ENCODE measurements around the gene LYPD4. TPM values are rescaled to one million over a fixed set of nuclear protein-coding genes. Genes with fewer than 3 reads are reported as not detected.
"Not testable (repeated sequence)": the region's sequence is repeated elsewhere in the genome, so short reads cannot be mapped to it uniquely, and the experiment has no call there.

The LYPD4 gene
- total and polyA plus RNA-seq, 2 donors: not detected

GRCh38 chr19:41879670-41880328 is 35.3 kb upstream of the LYPD4 start:
- H3K4me1 ChIP-seq (ENCODE audit: insufficient read depth): peaks cover 2% of the 10 kb centered on the region
- WGBS: 80% methylated on average over 7 of the region's 7 CpGs
- H3K4me3 ChIP-seq (ENCODE audit: low read depth, low read length): no peak overlapping the region
- DNase-seq (ENCODE audit: extremely low spot score): no peak
- no peak overlapping the region for H3K27ac ChIP-seq (ENCODE audit: low read depth)
- no peaks in the 10 kb centered on the region for H3K36me3 ChIP-seq (ENCODE audit: insufficient read depth)

GRCh38 chr19:41879080-41879479 is 34.6 kb upstream of the LYPD4 start:
- Histone ChIP-seq H3K4me3 (ENCODE audit: low read depth, low read length) (no peak overlapping the region), H3K4me1 (ENCODE audit: insufficient read depth) (no peaks in the 10 kb centered on the region), H3K27ac (ENCODE audit: low read depth) (no peak overlapping the region), H3K36me3 (ENCODE audit: insufficient read depth) (no peaks in the 10 kb centered on the region)
- WGBS: 85% methylated on average over 21 of the region's 21 CpGs
- no peak for DNase-seq (ENCODE audit: extremely low spot score)

DNA sequence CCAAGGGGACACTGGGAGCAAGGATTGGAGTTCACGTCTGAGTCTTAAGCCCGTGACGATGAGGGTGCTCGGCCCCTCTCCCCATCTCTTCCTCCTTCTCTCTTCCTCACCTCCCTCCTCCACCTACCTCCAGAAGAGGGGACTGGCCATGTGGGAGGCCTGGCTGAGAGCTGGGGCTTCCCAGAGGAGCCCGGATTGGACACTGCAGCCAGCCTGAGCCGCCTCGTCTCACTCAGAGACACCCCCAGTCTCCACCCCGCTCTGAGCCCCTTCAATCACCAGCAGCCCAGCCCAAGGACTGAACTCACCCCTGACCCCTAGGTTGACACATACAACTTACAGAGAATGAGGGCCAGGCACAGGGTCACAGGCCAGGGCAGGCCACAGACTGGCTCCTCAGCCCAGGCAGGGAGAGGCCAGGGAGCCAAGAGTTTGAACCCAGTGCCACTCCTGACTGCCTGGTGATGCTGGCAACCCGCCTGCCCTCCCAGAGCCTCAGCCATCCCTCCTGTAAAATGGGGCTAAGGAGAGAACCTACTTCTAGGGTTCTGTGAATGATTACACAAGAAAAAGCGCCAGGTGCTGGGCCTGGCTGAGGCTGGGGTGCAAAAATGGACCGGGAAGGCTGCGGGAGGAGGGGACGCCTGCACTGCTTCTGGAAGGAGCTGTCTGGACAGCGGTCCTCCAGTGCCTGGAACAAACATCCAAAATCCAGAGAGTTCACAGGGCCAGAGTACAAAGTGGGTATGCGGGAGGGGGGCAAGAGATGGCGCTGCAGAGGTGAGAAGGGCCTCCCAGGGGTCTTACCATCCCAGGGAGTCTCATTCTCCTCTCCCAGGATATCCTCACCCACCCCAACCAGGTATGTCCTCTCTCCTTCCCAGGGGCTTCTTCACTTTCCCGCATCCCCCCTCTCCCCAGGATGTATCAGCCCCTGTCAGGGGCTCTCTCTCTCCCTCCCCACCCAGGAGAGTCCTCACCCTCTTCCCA is 33.7 kb upstream of the LYPD4 start:
- H3K36me3 ChIP-seq (ENCODE audit: insufficient read depth): no peaks in the 10 kb centered on the region
- H3K27ac ChIP-seq (ENCODE audit: low read depth): no peak overlapping the region
- H3K4me3 ChIP-seq (ENCODE audit: low read depth, low read length): no peak overlapping the region
- 57% methylated on average over 17 of the region's 17 CpGs for WGBS
- no peak for DNase-seq (ENCODE audit: extremely low spot score)
- no peaks in the 10 kb centered on the region for H3K4me1 ChIP-seq (ENCODE audit: insufficient read depth)

DNA sequence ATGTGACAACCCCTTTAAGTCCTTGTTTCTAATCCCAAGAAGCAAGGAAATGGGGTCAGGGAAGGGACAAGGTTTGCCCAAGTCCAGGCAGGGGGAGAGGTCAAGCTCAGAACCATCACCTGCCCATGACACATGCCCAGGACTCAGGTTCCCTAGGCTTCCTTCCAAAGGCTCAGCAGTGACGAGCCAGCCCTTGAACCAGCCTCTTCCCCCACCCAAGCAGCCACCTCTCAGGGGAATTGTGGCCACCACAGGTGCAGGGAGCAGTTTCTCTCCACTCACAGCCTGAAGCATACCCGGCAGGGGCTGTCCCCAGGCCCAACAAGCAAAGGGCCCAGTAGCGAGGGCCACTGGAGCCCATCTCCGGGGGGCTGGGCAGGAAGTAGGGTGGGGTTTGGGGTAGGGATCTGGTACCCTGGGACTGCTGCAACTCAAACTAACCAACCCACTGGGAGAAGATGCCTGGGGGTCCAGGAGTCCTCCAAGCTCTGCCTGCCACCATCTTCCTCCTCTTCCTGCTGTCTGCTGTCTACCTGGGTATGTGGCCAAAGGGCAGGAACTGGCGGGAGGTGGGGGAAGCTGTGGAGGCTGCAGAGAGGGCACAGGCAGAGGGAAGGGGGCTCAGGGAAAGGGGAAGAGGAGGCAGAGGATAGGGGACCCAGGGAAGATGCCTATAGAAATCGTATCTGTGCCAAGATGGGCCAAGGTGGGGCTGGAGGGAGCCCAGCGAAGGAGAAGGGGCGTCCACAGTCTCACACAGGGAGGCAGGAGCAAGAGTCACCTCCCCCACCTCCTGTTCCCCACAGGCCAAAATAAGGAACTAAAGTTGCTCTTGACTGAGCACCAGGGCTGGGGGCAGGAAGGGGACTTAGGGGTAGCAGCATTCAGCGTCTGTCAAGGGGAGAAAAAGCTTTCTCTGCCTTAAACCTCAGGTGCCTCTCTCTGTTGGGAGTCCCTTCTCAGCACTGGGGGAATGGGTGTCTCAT is 32.7 kb upstream of the LYPD4 start, which contains the start of gene CD79A:
Gene CD79A (plus strand): TSS at position 433 of the 986 bp plus-strand sequence. CDS start 26 bp downstream, at position 459.
- WGBS: 61% methylated on average over 9 of the region's 9 CpGs
- no peak within 1 kb of the TSS for H3K27ac ChIP-seq (ENCODE audit: low read depth)
- DNase-seq (ENCODE audit: extremely low spot score): no peak
- no peaks in the 10 kb centered on the region for H3K4me1 ChIP-seq (ENCODE audit: insufficient read depth)
- H3K4me3 ChIP-seq (ENCODE audit: low read depth, low read length): no peak within 1 kb of the TSS
- H3K36me3 ChIP-seq (ENCODE audit: insufficient read depth): no peaks in the 10 kb centered on the region

- WGBS: 78% methylated on average over 3 of the region's 3 CpGs
- H3K4me3 ChIP-seq (ENCODE audit: low read depth, low read length); H3K27ac ChIP-seq (ENCODE audit: low read depth); DNase-seq (ENCODE audit: extremely low spot score); H3K36me3 ChIP-seq (ENCODE audit: insufficient read depth); H3K4me1 ChIP-seq (ENCODE audit: insufficient read depth): not testable (repeated sequence)
Observed at GRCh38 chr19:41875973-41876372, 31.5 kb upstream of the LYPD4 start.

- DNase-seq (ENCODE audit: extremely low spot score): no peak
- no peak overlapping the region for H3K27ac ChIP-seq (ENCODE audit: low read depth)
- no peak overlapping the region for H3K4me3 ChIP-seq (ENCODE audit: low read depth, low read length)
- no peaks in the 10 kb centered on the region for H3K4me1 ChIP-seq (ENCODE audit: insufficient read depth)
- WGBS: 41% methylated on average over 18 of the region's 18 CpGs
- no peaks in the 10 kb centered on the region for H3K36me3 ChIP-seq (ENCODE audit: insufficient read depth)
Observed at GRCh38 chr19:41872775-41873647, 28.5 kb upstream of the LYPD4 start.

- no peaks in the 10 kb centered on the region for H3K36me3 ChIP-seq (ENCODE audit: insufficient read depth)
- WGBS: 88% methylated on average over 12 of the region's 12 CpGs
Observed at GRCh38 chr19:41872384-41872774, 27.9 kb upstream of the LYPD4 start.

GRCh38 chr19:41871573-41872383 is 27.3 kb upstream of the LYPD4 start:
- no peaks in the 10 kb centered on the region for H3K36me3 ChIP-seq (ENCODE audit: insufficient read depth)
- WGBS: 68% methylated on average over 16 of the region's 16 CpGs
- no peaks in the 10 kb centered on the region for H3K4me1 ChIP-seq (ENCODE audit: insufficient read depth)
- no peak for DNase-seq (ENCODE audit: extremely low spot score)
- H3K27ac ChIP-seq (ENCODE audit: low read depth): no peak overlapping the region
- H3K4me3 ChIP-seq (ENCODE audit: low read depth, low read length): no peak overlapping the region

More at GRCh38 chr19:41872384-41872774, 27.9 kb upstream of the LYPD4 start:
- Histone ChIP-seq H3K4me3 (ENCODE audit: low read depth, low read length) (no peak overlapping the region), H3K4me1 (ENCODE audit: insufficient read depth) (no peaks in the 10 kb centered on the region), H3K27ac (ENCODE audit: low read depth) (no peak overlapping the region)
- no peak for DNase-seq (ENCODE audit: extremely low spot score)

DNA sequence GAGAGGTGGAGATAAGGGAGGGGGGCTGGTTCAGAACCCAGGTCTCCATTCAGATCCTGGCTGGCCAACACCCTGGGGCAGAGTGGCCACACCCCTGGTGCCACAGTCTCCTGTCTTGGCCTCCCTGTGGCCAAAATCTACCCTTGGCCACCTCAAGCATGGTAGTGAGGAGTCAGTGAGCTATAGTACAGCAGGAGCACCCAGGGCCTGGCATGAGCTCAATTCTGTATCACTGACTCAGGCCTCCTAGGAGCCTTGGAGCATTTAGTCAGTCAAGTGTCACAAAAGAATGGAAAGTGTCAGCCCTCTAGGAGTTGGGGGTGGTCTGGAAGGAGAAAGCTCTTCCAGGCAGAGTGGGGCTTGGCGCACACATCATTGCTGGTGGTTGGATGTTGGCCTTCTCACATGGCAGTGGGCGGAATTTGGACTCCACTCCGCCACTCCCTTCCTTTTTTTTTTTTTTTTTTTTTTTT is 26.0 kb upstream of the LYPD4 start:
- no peaks in the 10 kb centered on the region for H3K4me1 ChIP-seq (ENCODE audit: insufficient read depth)

DNA sequence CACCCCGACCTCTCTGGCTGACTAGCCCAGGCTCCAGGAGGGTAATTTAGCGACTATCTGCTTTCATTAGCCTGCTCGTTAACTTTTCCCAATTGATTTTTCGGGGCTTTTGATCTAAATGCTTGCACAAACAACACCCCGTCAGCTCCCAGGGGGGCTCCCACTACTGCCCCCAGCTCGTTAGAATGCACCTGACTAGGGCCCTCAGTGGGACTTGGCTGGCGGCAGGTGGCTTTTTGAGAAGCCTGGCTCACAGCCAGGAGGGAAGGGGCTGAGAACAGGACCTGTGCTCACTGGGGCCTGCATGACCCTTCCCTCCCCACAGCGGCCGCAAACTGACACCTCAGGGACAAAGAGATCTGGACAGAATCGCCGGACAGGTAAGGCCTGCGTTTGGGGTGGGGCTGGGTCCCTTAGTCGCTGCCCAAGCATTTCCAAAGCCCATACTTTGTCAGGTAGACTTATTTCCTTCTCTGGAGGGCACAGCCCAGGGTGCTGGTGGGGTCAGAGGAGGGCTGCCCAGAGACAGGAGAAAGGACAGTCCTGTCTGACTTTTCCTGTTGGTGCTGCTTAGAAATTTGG is 25.0 kb upstream of the LYPD4 start:
- H3K4me3 ChIP-seq (ENCODE audit: low read depth, low read length): no peak overlapping the region
- 82% methylated on average over 13 of the region's 13 CpGs for WGBS
- no peak overlapping the region for H3K27ac ChIP-seq (ENCODE audit: low read depth)
- peaks cover 3% of the 10 kb centered on the region for H3K36me3 ChIP-seq (ENCODE audit: insufficient read depth)
- DNase-seq (ENCODE audit: extremely low spot score): no peak
- no peaks in the 10 kb centered on the region for H3K4me1 ChIP-seq (ENCODE audit: insufficient read depth)

More for the DNA sequence above, 26.0 kb upstream of the LYPD4 start:
- Histone ChIP-seq H3K4me3 (ENCODE audit: low read depth, low read length) (no peak overlapping the region), H3K27ac (ENCODE audit: low read depth) (no peak overlapping the region), H3K36me3 (ENCODE audit: insufficient read depth) (no peaks in the 10 kb centered on the region)
- DNase-seq (ENCODE audit: extremely low spot score): no peak
- WGBS: 65% methylated on average over 3 of the region's 3 CpGs

GRCh38 chr19:41868989-41869300 is 24.5 kb upstream of the LYPD4 start:
- no peak overlapping the region for H3K4me3 ChIP-seq (ENCODE audit: low read depth, low read length)
- WGBS: 86% methylated on average over 12 of the region's 12 CpGs
- H3K4me1 ChIP-seq (ENCODE audit: insufficient read depth): no peaks in the 10 kb centered on the region
- no peak for DNase-seq (ENCODE audit: extremely low spot score)
- peaks cover 4% of the 10 kb centered on the region for H3K36me3 ChIP-seq (ENCODE audit: insufficient read depth)
- no peak overlapping the region for H3K27ac ChIP-seq (ENCODE audit: low read depth)

Data from urinary bladder (tissue), 4 donors.